ENCODE results near the gene RAD51C. TPM values are rescaled to one million over a fixed set of nuclear protein-coding genes. Genes with fewer than 3 reads are reported as not detected.

The RAD51C gene
- total RNA-seq, 1 donor from 2014 or later: 48.7 TPM

GRCh38 chr17:58706351-58707140 lies 14.1 kb downstream of the RAD51C start:
- Mint-ChIP-seq H3K4me1 (no peaks in the 10 kb centered on the region), H3K4me3 (no peak overlapping the region), H3K27me3 (ENCODE audit: low read depth) (no peaks in the 10 kb centered on the region), H3K36me3 (ENCODE audit: low read depth) (no peaks in the 10 kb centered on the region), H3K9me3 (no peaks in the 10 kb centered on the region), H3K27ac (ENCODE audit: unreplicated experiment) (no peak overlapping the region)
- no peak for DNase-seq (ENCODE audit: low read depth, low spot score)
- no peak for TF ChIP-seq CTCF (conservative IDR thresholded peaks at IDR 0.05)

- peak; percentile 54 for DNase-seq (ENCODE audit: low read depth, low spot score)
- no peak overlapping the region for H3K4me3 Mint-ChIP-seq
- H3K9me3 Mint-ChIP-seq: no peaks in the 10 kb centered on the region
- peak; percentile 96 for TF ChIP-seq CTCF (conservative IDR thresholded peaks at IDR 0.05)
- H3K36me3 Mint-ChIP-seq (ENCODE audit: low read depth): peaks cover 2% of the 10 kb centered on the region
- H3K27me3 Mint-ChIP-seq (ENCODE audit: low read depth): no peaks in the 10 kb centered on the region
- no peak overlapping the region for H3K27ac Mint-ChIP-seq (ENCODE audit: unreplicated experiment)
- no peaks in the 10 kb centered on the region for H3K4me1 Mint-ChIP-seq
These were observed 18.6 kb downstream of the RAD51C start for GRCh38 chr17:58710948-58711552.

DNA sequence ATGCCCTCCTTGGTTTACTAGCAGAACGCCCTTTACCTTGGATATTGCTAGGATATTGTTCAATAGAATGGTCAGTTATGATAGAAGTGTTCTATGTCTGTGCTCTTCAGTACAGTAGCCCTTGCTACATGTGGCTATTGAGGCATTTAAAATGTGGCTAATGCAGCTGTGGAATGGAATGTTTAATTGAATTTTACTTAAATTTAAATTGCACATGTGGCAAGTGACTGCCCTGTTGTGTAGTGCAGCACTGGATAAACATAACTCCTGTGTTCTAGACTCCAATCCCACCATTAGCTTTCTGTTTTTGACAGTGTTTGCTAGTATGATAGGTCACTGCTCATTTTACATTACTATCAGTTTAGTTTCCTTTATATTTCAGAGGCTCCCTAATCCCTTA lies 29.9 kb downstream of the RAD51C start:
- H3K27me3 Mint-ChIP-seq (ENCODE audit: low read depth): no peaks in the 10 kb centered on the region
- H3K36me3 Mint-ChIP-seq (ENCODE audit: low read depth): peaks cover 3% of the 10 kb centered on the region
- no peak for TF ChIP-seq CTCF (conservative IDR thresholded peaks at IDR 0.05)
- no peaks in the 10 kb centered on the region for H3K9me3 Mint-ChIP-seq
- no peaks in the 10 kb centered on the region for H3K4me1 Mint-ChIP-seq
- no peak for DNase-seq (ENCODE audit: low read depth, low spot score)
- H3K27ac Mint-ChIP-seq (ENCODE audit: unreplicated experiment): no peak overlapping the region
- H3K4me3 Mint-ChIP-seq: no peak overlapping the region

DNA sequence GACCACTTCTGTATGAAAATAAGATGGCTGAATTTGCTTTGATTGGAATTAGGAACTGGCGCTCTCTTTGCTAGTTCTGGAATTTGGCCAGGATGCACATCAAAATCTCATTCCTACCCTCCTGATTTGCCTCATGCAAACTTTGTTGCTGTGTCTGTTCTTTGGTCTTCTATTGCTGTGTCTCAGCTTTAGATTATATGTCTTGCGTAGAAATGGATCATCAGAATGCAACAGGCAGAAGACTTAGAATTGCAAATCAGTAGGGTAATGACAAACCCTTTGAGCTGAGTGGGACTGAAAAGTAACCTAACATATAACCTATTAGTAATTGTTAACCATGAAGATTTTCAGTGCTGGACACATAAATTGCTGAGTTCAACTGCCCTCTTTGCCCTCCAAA lies 30.3 kb downstream of the RAD51C start:
- TF ChIP-seq CTCF (conservative IDR thresholded peaks at IDR 0.05): no peak
- no peak for DNase-seq (ENCODE audit: low read depth, low spot score)
- Mint-ChIP-seq H3K27me3 (ENCODE audit: low read depth) (no peaks in the 10 kb centered on the region), H3K36me3 (ENCODE audit: low read depth) (peaks cover 3% of the 10 kb centered on the region), H3K27ac (ENCODE audit: unreplicated experiment) (no peak overlapping the region), H3K9me3 (no peaks in the 10 kb centered on the region), H3K4me3 (no peak overlapping the region), H3K4me1 (no peaks in the 10 kb centered on the region)

DNA sequence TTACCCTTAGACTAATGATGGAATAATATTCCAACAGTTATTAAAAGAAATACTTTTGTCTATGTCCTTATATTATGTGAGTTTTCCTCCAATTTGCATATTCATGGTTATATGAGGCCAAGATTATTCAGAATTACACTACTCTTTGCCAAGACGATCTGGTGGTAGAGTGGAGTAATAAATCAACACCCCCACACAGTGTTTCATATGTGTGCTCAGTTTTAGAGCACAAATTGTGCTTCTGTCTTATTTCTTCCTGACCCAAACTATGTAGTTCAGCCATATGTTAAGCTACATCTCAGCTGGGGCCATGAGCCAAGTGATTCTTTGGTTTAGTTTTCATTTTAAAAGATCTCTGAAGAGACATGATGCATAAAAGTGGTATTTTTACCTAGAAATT lies 36.4 kb downstream of the RAD51C start:
- Mint-ChIP-seq H3K27me3 (ENCODE audit: low read depth) (no peaks in the 10 kb centered on the region), H3K36me3 (ENCODE audit: low read depth) (peaks cover 2% of the 10 kb centered on the region), H3K27ac (ENCODE audit: unreplicated experiment) (no peak overlapping the region), H3K9me3 (no peaks in the 10 kb centered on the region), H3K4me1 (no peaks in the 10 kb centered on the region), H3K4me3 (no peak overlapping the region)
- no peak for DNase-seq (ENCODE audit: low read depth, low spot score)
- no peak for TF ChIP-seq CTCF (conservative IDR thresholded peaks at IDR 0.05)

Measured in neural crest cell (in vitro differentiated cells).